AG20443 (cell line): Measurements from ENCODE around the gene PCP4L1.
A peak's percentile ranks its signal among the peaks of the same experiment; 100 is the strongest.
"Not testable (repeated sequence)": the region's sequence is repeated elsewhere in the genome, so short reads cannot be mapped to it uniquely, and the experiment has no call there.

Experiments
- DNase-seq: peaks from one replicate; pipeline ENCODE4 v3.0.0; 2012; ENCODE audit warnings: low spot score, mixed read lengths

Gene PCP4L1

GRCh38 chr1:161258439-161259344 is at the start of gene PCP4L1:
Gene PCP4L1 (plus strand): TSS chr1:161258745. CDS start chr1:161258975, 230 bp downstream.
- DNase-seq: peak; percentile 75

- DNase-seq: peak; percentile 86
These were observed 48.6 kb upstream of the PCP4L1 start for GRCh38 chr1:161209790-161210409.

GRCh38 chr1:161214369-161214768 is 44.2 kb upstream of the PCP4L1 start:
- DNase-seq: no peak

- DNase-seq: no peak
These were observed 43.5 kb upstream of the PCP4L1 start, which contains the start of gene FCER1G for GRCh38 chr1:161215076-161215475. Gene FCER1G (plus strand): TSS chr1:161215295. CDS start chr1:161215322, 27 bp downstream.

- peak; percentile 58 for DNase-seq
These were observed 41.4 kb upstream of the PCP4L1 start for GRCh38 chr1:161216945-161217712.

GRCh38 chr1:161217831-161218230 is 40.7 kb upstream of the PCP4L1 start:
- DNase-seq: no peak

- no peak for DNase-seq
These were observed 40.1 kb upstream of the PCP4L1 start for GRCh38 chr1:161218301-161219077.

- DNase-seq: no peak
These were observed 39.3 kb upstream of the PCP4L1 start for GRCh38 chr1:161219078-161219892.

GRCh38 chr1:161220002-161220401 is 38.5 kb upstream of the PCP4L1 start:
- no peak for DNase-seq

- no peak for DNase-seq
These were observed 36.1 kb upstream of the PCP4L1 start for GRCh38 chr1:161222175-161223019.

- no peak for DNase-seq
These were observed 34.5 kb upstream of the PCP4L1 start for GRCh38 chr1:161223805-161224694.

- not testable (repeated sequence) for DNase-seq
These were observed 33.9 kb upstream of the PCP4L1 start for GRCh38 chr1:161224695-161225087.

- no peak for DNase-seq
These were observed 33.4 kb upstream of the PCP4L1 start for GRCh38 chr1:161225178-161225533.

GRCh38 chr1:161225534-161226319 is 32.8 kb upstream of the PCP4L1 start, which contains the start of gene TOMM40L:
Gene TOMM40L (plus strand): TSS chr1:161226060. CDS start chr1:161226490, 430 bp downstream.
- DNase-seq: peak; percentile 97

- no peak for DNase-seq
These were observed 32.2 kb upstream of the PCP4L1 start for GRCh38 chr1:161226320-161226711.

- DNase-seq: no peak
These were observed 31.8 kb upstream of the PCP4L1 start for GRCh38 chr1:161226759-161227158.

GRCh38 chr1:161227196-161227871 is 31.2 kb upstream of the PCP4L1 start:
- peak; percentile 79 for DNase-seq
